HG03097 (cell line): Measurements from ENCODE around the gene SDF2.
"Not testable (repeated sequence)": the region's sequence is repeated elsewhere in the genome, so short reads cannot be mapped to it uniquely, and the experiment has no call there.

Experiments used
- ATAC-seq: cut with Tn5 transposase; IDR thresholded peaks from one replicate; pipeline ENCODE4 v1.9.1; 2021; ENCODE audit not compliant: unreplicated experiment, low FRiP score

The SDF2 gene

GRCh38 chr17:28685366-28685765 is 23.7 kb upstream of the SDF2 start:
- no peak for ATAC-seq

GRCh38 chr17:28684963-28685362 is 23.3 kb upstream of the SDF2 start:
- ATAC-seq: no peak

GRCh38 chr17:28682655-28683054 is 20.9 kb upstream of the SDF2 start:
- no peak for ATAC-seq

GRCh38 chr17:28675980-28676379 is 14.3 kb upstream of the SDF2 start:
- ATAC-seq: no peak

GRCh38 chr17:28675490-28675889 is 13.8 kb upstream of the SDF2 start:
- no peak for ATAC-seq

GRCh38 chr17:28669918-28670317 is 8.2 kb upstream of the SDF2 start:
- no peak for ATAC-seq

GRCh38 chr17:28667870-28668269 is 6.2 kb upstream of the SDF2 start:
- ATAC-seq: no peak

- ATAC-seq: no peak
Observed at GRCh38 chr17:28665994-28666393, 4.3 kb upstream of the SDF2 start.

GRCh38 chr17:28663723-28664122 is 2.0 kb upstream of the SDF2 start:
- ATAC-seq: no peak

- no peak for ATAC-seq
Observed at GRCh38 chr17:28662527-28662829, 772 bp upstream of the SDF2 start.

- ATAC-seq: not testable (repeated sequence)
Observed at GRCh38 chr17:28659497-28659881, 2.2 kb downstream of the SDF2 start.

- not testable (repeated sequence) for ATAC-seq
Observed at GRCh38 chr17:28658766-28659496, 2.8 kb downstream of the SDF2 start.

- ATAC-seq: not testable (repeated sequence)
Observed at GRCh38 chr17:28658342-28658741, 3.4 kb downstream of the SDF2 start.

- no peak for ATAC-seq
Observed at GRCh38 chr17:28657756-28658155, 4.0 kb downstream of the SDF2 start.

- ATAC-seq: no peak
Observed at GRCh38 chr17:28655160-28655559, 6.5 kb downstream of the SDF2 start.

- no peak for ATAC-seq
Observed at GRCh38 chr17:28648698-28649097, 13.0 kb downstream of the SDF2 start.

- ATAC-seq: no peak
Observed at GRCh38 chr17:28646039-28646754, 15.5 kb downstream of the SDF2 start.

GRCh38 chr17:28645576-28645939 is 16.1 kb downstream of the SDF2 start:
- no peak for ATAC-seq

- peak; percentile 81 for ATAC-seq
Observed at GRCh38 chr17:28644787-28645575, 16.7 kb downstream of the SDF2 start, which contains the start of gene BLTP2. BLTP2 (minus strand) TSS chr17:28645158; CDS start chr17:28645056, 102 bp downstream.

- peak; percentile 7 for ATAC-seq
Observed at GRCh38 chr17:28643983-28644786, 17.5 kb downstream of the SDF2 start.

- no peak for ATAC-seq
Observed at GRCh38 chr17:28641579-28641978, 20.1 kb downstream of the SDF2 start.
